Measurements from ENCODE around the gene UGT1A10. TPM values are rescaled to one million over a fixed set of nuclear protein-coding genes. Genes with fewer than 3 reads are reported as not detected.
"Not testable (repeated sequence)": the region's sequence is repeated elsewhere in the genome, so short reads cannot be mapped to it uniquely, and the experiment has no call there.

Gene UGT1A10
- total RNA-seq, 1 donor from 2014 or later = not detected

- DNase-seq (ENCODE audit: low spot score) = no peak
- Mint-ChIP-seq H3K4me3 (ENCODE audit: unreplicated experiment) (no peak overlapping the region), H3K36me3 (ENCODE audit: low read depth) (no peaks in the 10 kb centered on the region), H3K27ac (ENCODE audit: unreplicated experiment) (no peak overlapping the region), H3K4me1 (ENCODE audit: low read depth) (no peaks in the 10 kb centered on the region), H3K9me3 (ENCODE audit: low read depth) (peaks cover 4% of the 10 kb centered on the region), H3K27me3 (ENCODE audit: low read depth) (peaks cover 31% of the 10 kb centered on the region)
- TF ChIP-seq CTCF (IDR thresholded peaks at IDR 0.05) = no peak
These were observed 107.4 kb downstream of the UGT1A10 start for GRCh38 chr2:233743464-233744259.

DNA sequence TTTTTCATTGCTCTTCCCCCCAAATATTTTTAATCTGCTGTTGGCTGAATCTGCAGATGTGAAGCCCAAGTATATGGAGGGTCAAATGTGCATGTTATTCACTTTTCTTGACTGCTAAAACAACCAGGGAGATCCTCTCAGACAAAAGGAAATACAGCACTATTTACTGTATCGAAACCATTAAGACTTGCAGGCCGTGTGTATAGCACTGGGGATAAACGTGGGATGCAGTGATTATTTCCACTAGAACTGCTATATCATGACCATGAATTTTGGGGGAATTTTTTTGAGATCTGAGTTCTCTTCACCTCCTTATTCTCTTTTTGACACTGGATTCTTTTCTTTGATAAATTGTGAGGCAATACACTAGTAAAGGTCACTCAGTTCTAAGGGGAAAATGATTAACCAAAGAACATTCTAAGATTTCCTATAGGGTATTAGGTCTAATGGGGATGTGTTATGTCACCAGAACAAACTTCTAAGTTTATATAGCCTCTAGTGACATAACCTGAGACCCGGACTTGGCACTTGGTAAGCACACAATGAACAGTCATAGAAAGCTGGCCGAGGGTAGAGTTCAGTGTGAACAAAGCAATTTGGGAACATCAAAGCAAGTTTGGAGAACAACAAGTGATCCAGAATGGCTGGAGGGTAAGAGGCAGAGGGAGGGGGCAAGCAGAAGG is 109.0 kb downstream of the UGT1A10 start:
- H3K36me3 Mint-ChIP-seq (ENCODE audit: low read depth) = no peaks in the 10 kb centered on the region
- no peaks in the 10 kb centered on the region for H3K4me1 Mint-ChIP-seq (ENCODE audit: low read depth)
- DNase-seq (ENCODE audit: low spot score) = no peak
- peaks cover 35% of the 10 kb centered on the region for H3K27me3 Mint-ChIP-seq (ENCODE audit: low read depth)
- H3K9me3 Mint-ChIP-seq (ENCODE audit: low read depth) = peaks cover 9% of the 10 kb centered on the region
- no peak overlapping the region for H3K27ac Mint-ChIP-seq (ENCODE audit: unreplicated experiment)
- no peak for TF ChIP-seq CTCF (IDR thresholded peaks at IDR 0.05)
- H3K4me3 Mint-ChIP-seq (ENCODE audit: unreplicated experiment) = no peak overlapping the region

GRCh38 chr2:233745838-233746237 is 109.6 kb downstream of the UGT1A10 start:
- H3K4me1 Mint-ChIP-seq (ENCODE audit: low read depth); H3K36me3 Mint-ChIP-seq (ENCODE audit: low read depth); H3K27ac Mint-ChIP-seq (ENCODE audit: unreplicated experiment); DNase-seq (ENCODE audit: low spot score); H3K9me3 Mint-ChIP-seq (ENCODE audit: low read depth); H3K4me3 Mint-ChIP-seq (ENCODE audit: unreplicated experiment): not testable (repeated sequence)
- peaks cover 34% of the 10 kb centered on the region for H3K27me3 Mint-ChIP-seq (ENCODE audit: low read depth)

DNA sequence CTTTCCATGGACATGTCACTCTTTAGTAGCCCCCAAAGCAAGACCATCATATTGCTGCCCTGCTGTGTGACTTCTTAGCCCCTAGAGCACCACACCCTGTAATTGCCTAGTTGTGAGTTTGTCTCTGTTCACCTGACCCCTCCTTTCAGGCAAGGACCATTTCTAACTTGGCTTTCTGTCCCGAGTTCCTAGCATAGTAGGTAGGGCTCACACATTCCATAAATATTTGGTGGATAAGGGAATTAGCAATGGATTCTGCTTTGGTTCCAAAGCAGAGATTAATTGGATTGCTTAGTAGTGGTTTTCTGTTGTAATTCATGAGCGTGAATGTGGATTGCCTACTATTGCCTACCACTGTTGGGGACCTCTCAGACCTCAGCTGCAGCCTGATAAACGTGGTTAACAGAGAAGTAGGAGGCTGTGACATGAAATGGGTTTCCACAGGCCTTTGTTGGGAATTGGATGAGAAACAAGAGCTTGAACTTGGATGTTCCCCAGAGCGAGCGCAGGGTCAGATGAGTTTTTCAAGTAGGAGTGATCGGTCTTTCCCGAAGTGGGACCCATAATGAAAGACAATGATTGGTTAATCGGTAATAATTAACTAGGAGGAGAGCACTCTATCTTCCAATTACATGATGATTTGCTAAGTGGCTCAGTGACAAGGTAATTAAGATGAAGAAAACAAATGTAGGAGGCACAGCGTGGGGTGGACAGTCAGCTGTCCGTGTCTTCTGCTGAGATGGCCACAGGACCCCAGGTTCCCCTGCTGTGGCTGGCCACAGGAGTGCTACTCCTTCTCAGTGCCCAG is 110.4 kb downstream of the UGT1A10 start:
- H3K4me1 Mint-ChIP-seq (ENCODE audit: low read depth) = no peaks in the 10 kb centered on the region
- H3K27me3 Mint-ChIP-seq (ENCODE audit: low read depth) = peaks cover 36% of the 10 kb centered on the region
- peaks cover 10% of the 10 kb centered on the region for H3K9me3 Mint-ChIP-seq (ENCODE audit: low read depth)
- no peak for TF ChIP-seq CTCF (IDR thresholded peaks at IDR 0.05)
- no peak overlapping the region for H3K27ac Mint-ChIP-seq (ENCODE audit: unreplicated experiment)
- peaks cover 2% of the 10 kb centered on the region for H3K36me3 Mint-ChIP-seq (ENCODE audit: low read depth)
- DNase-seq (ENCODE audit: low spot score) = no peak
- H3K4me3 Mint-ChIP-seq (ENCODE audit: unreplicated experiment) = no peak overlapping the region

- H3K27ac Mint-ChIP-seq (ENCODE audit: unreplicated experiment) = no peak overlapping the region
- H3K27me3 Mint-ChIP-seq (ENCODE audit: low read depth) = peaks cover 37% of the 10 kb centered on the region
- peaks cover 10% of the 10 kb centered on the region for H3K9me3 Mint-ChIP-seq (ENCODE audit: low read depth)
- no peak overlapping the region for H3K4me3 Mint-ChIP-seq (ENCODE audit: unreplicated experiment)
- DNase-seq (ENCODE audit: low spot score) = no peak
- no peak for TF ChIP-seq CTCF (IDR thresholded peaks at IDR 0.05)
- H3K36me3 Mint-ChIP-seq (ENCODE audit: low read depth) = peaks cover 2% of the 10 kb centered on the region
- no peaks in the 10 kb centered on the region for H3K4me1 Mint-ChIP-seq (ENCODE audit: low read depth)
These were observed 111.0 kb downstream of the UGT1A10 start for GRCh38 chr2:233747283-233747544.

- not testable (repeated sequence) for H3K4me1 Mint-ChIP-seq (ENCODE audit: low read depth); H3K4me3 Mint-ChIP-seq (ENCODE audit: unreplicated experiment); DNase-seq (ENCODE audit: low spot score); H3K27ac Mint-ChIP-seq (ENCODE audit: unreplicated experiment); H3K36me3 Mint-ChIP-seq (ENCODE audit: low read depth); H3K9me3 Mint-ChIP-seq (ENCODE audit: low read depth)
- peaks cover 33% of the 10 kb centered on the region for H3K27me3 Mint-ChIP-seq (ENCODE audit: low read depth)
These were observed 114.4 kb downstream of the UGT1A10 start for GRCh38 chr2:233750689-233751088.

DNA sequence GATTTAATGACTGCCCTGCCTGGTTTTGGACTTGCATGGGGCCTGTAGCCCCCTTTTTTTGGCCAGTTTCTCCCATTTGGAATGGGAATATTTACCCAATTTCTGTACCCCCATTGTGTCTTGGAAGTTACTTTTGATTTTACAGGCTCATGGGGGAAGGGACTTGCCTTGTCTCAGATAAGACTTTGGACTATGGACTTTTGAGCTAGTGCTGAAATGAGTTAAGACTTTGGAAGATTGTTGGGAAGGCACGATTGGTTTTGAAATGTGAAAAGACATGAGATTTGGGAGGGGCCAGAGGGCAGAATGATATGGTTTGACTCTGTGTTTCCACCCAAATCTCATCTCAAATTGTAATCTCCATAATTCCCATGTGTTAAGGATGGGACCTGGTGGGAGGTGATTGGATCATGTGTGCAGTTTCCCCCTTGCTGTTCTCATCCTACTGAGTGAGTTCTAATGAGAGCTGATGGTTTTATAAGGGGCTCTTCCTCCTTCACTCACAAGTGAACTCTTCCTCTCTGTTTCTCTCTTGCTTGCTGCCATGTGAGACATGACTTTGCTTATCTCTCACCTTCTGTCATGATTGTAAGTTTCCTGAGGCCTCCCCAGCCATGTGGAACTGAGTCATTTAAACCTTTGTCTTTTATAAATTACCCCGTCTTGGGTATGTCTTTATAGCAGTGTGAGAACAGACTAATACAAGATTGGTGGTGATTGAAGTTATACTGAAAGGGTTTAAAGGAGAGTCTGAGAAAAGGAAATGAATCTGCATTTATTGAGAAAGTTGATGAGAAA is 115.2 kb downstream of the UGT1A10 start:
- DNase-seq (ENCODE audit: low spot score); H3K36me3 Mint-ChIP-seq (ENCODE audit: low read depth); H3K9me3 Mint-ChIP-seq (ENCODE audit: low read depth); H3K4me3 Mint-ChIP-seq (ENCODE audit: unreplicated experiment); H3K27ac Mint-ChIP-seq (ENCODE audit: unreplicated experiment); H3K4me1 Mint-ChIP-seq (ENCODE audit: low read depth): not testable (repeated sequence)
- peaks cover 33% of the 10 kb centered on the region for H3K27me3 Mint-ChIP-seq (ENCODE audit: low read depth)
